NOMO-1 treated with DMSO at 0.1 percent for 48 hours (cell line): ENCODE measurements around the gene PLD2.
A peak's percentile ranks its signal among the peaks of the same experiment; 100 is the strongest.

Source experiments
- DNase-seq: peaks from one replicate; lab custom pipeline; 2025; ENCODE audit not compliant: unreplicated experiment; lab: John Stamatoyannopoulos, UW

The PLD2 gene, protein sequence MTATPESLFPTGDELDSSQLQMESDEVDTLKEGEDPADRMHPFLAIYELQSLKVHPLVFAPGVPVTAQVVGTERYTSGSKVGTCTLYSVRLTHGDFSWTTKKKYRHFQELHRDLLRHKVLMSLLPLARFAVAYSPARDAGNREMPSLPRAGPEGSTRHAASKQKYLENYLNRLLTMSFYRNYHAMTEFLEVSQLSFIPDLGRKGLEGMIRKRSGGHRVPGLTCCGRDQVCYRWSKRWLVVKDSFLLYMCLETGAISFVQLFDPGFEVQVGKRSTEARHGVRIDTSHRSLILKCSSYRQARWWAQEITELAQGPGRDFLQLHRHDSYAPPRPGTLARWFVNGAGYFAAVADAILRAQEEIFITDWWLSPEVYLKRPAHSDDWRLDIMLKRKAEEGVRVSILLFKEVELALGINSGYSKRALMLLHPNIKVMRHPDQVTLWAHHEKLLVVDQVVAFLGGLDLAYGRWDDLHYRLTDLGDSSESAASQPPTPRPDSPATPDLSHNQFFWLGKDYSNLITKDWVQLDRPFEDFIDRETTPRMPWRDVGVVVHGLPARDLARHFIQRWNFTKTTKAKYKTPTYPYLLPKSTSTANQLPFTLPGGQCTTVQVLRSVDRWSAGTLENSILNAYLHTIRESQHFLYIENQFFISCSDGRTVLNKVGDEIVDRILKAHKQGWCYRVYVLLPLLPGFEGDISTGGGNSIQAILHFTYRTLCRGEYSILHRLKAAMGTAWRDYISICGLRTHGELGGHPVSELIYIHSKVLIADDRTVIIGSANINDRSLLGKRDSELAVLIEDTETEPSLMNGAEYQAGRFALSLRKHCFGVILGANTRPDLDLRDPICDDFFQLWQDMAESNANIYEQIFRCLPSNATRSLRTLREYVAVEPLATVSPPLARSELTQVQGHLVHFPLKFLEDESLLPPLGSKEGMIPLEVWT

GRCh38 chr17:4806777-4807604 lies at the start of gene PLD2:
Gene PLD2, plus strand, starts transcription at chr17:4807152. Its CDS starts 621 bp downstream, at chr17:4807773.
- DNase-seq, result peak; percentile 66

DNA sequence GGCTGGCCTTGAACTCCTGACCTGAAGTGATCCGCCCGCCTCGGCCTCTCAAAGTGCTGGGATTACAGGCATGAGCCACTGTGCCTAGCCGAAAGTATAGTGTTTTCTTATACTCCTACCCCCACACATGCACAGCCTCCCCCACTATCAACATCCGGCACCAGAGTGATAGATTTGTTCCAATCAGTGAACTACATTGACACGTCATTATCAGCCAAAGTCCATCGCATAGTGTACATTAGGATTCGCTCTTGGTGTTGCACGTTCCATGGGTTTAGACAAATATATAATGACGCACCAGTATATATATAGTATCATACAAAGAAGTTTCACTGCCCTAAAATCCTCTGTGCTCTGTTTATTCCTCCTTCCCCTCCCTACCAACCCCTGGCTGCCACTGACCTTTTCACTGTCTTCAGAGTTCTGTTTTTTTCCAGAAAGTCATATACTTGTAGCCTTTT lies 47.1 kb upstream of the PLD2 start:
- peak; percentile 60 for DNase-seq

DNA sequence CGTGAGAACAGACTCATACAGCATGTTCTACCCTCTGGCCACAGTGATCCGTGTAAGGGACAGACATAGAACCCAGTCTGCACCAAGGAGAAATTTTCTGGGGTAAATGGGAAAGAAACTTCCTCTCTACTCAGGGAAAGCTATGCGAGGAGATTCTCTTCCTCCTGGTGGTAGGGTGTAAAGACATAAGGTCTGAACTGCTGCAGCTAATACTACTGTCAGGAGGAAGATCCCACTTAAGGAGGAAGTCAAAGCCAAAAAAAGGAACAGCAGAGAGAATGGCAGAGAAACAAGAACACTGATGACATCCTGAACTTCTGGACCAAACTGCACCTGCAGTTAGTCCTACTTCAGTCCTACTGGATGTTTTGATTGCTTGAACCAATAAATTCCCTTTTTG lies 42.4 kb upstream of the PLD2 start:
- peak; percentile 76 for DNase-seq

DNA sequence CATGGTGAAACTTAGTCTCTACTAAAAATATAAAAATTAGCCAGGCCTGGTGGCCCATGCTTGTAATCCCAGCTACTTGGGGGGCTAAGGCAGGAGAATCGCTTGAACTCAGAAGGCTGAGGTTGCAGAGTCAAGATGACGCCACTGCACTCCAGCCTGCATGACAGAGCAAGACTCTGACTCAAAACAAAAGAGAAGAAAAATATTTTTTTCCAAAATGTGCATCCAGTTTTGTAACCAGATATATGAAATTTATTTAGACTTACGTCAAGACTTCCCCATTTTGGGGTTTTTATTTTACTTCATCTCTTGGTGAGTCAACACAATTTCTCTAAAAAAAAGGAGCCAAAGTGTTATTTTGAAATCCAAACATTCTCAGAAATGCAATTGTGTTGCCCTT lies 40.8 kb upstream of the PLD2 start:
- DNase-seq, result peak; percentile 80

GRCh38 chr17:4766723-4767122 lies 40.2 kb upstream of the PLD2 start:
- no peak for DNase-seq

DNA sequence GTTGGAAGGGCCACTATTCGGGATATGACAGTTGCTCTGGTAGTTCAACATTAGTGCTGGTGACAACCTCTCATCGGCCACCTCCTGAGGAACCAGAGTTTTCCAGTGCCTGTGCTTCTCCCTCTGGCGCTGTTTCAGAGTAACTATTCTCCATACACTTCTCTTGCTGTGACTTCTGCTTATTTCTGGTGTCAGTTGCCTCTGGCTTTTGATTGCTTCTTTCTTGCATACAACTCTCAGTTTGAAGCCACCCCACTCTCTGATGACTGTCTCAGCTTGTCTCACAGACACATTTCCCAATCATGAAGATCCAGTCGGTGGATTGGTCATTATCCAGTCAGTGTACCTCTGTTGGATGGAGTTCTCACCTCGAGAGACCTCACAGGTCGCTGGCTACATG lies 38.7 kb upstream of the PLD2 start:
- DNase-seq, result peak; percentile 55

- DNase-seq, result no peak
These were observed 37.3 kb upstream of the PLD2 start for GRCh38 chr17:4769628-4770027.

GRCh38 chr17:4771519-4772234 lies 35.3 kb upstream of the PLD2 start, which contains the start of gene TM4SF5:
Gene TM4SF5, plus strand, starts transcription at chr17:4771886. Its CDS starts 37 bp downstream, at chr17:4771923.
- DNase-seq, result no peak

DNA sequence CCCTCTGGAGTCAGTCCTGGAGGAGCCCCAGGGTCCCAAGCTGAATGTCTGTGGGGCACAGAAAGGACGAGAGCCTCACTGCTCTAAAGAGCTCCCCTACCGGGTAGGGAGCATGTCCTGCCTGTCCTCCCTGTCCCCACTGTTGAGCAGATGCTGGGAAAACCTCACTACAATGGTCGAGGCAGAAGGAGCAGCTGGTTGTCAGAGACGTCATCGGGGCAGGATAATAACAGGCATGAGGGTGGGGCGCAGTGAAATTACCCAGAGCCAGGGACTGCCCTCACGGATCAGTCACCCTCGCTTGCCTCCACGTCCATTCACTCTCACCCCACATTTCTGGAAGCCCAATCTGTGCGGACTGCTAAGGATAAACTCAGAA lies 34.7 kb upstream of the PLD2 start:
- DNase-seq, result no peak

- no peak for DNase-seq
These were observed 28.8 kb upstream of the PLD2 start for GRCh38 chr17:4777969-4778760.

GRCh38 chr17:4780325-4780955 lies 26.5 kb upstream of the PLD2 start:
- DNase-seq, result no peak

DNA sequence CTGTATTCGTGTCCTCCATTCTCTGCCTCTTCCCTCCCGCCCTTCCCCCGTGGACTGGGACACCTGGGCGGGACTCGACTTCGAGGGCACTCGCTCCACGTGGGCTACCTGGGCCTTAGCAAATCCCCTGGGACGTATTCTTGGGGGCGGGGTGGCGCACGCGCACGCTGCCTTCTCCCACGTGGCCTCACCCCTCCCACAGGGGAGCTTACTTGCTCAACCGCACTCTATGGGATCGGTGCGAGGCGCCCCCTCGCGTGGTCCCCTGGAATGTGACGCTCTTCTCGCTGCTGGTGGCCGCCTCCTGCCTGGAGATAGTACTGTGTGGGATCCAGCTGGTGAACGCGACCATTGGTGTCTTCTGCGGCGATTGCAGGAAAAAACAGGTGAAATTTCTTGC lies 24.3 kb upstream of the PLD2 start:
- DNase-seq, result peak; percentile 15

- no peak for DNase-seq
These were observed 21.4 kb upstream of the PLD2 start for GRCh38 chr17:4785311-4786105.

DNA sequence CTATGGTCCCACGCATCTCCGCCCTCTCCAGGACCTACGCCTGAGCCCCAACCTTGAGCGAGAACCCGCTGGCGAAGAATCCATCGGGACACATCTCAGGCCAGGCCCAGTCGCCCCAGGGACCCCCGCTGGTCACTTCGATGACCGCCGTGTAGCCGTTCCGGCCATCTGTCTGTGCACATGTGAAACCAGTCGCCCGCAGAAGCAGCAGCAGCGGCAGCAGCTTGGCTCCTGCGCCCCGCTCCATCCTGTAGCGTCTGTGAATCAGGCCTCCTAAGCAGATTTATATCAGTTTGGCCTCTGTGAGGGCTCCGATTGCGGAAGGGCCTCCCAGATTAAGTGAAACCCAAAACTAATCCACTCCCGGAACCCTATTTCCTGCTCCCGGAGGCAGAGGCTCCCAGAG lies 20.8 kb upstream of the PLD2 start, which contains the start of gene VMO1:
Gene VMO1, minus strand, starts transcription at position 259 of the 406 bp plus-strand sequence. Its CDS starts 12 bp downstream, at position 247.
- DNase-seq, result no peak

DNA sequence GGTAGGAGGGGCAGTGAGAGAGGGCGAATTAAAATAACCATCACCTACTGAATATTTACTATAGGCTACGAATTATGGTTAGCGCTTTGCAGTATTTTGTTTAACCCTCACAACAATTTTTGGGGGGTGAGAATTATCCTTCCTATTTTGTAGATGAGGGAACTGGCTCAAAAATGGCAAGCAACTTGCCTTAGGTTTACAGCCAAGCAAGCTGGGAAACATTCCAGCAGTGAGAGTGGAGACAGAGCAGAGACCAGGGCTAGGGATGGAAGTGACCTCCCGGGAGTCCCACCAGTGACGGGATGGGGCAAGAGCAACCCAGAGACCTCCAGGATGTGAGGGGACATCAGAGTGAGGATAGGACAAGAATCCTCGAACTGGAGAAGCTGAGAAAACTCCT lies 20.4 kb upstream of the PLD2 start:
- DNase-seq, result no peak

GRCh38 chr17:4788159-4788806 lies 18.7 kb upstream of the PLD2 start:
- no peak for DNase-seq
